HepG2 (cell line): Measurements from ENCODE around the gene TTC32. TPM values are rescaled to one million over a fixed set of nuclear protein-coding genes. Genes with fewer than 3 reads are reported as not detected.

ENCODE experiments used
- ATAC-seq: fragments of 200-7000 bp; cut with Tn5 transposase; 3 replicates; pipeline ENCODE4 v1.9.1; 2020; ENCODE audit warnings: mild to moderate bottlenecking, moderate library complexity
- BruUV-seq: library from RNA; stranded (reverse); fragments of 400-500 nt; replicated peaks from 2 replicates; lab custom pipeline; 2021; lab: Mats Ljungman, UMichigan
- CTCF ChIA-PET: fragments of 300-600 bp; formaldehyde crosslinking; extraction: SDS; loops from one replicate; lab custom pipeline; 2021; ENCODE audit warnings: low total read pairs, inconsistent platforms, low intra/inter-chr PET ratio; lab: Yijun Ruan, JAX
- POLR2A ChIA-PET: fragments of 350-600 bp; sonication (Branson Sonifier 250); formaldehyde crosslinking; loops from one replicate; lab custom pipeline; 2020; ENCODE audit warnings: antibody characterized with exemption, inconsistent platforms; lab: Yijun Ruan, JAX
- DNase-seq: peaks from one replicate; pipeline ENCODE4 v3.0.0-alpha.2; 2015; ENCODE audit warnings: low spot score
- FAIRE-seq: peaks from 3 replicates; lab custom pipeline; 2011; peaks lifted over from hg19 to GRCh38; lab: Jason Lieb, UNC
- H2AFZ ChIP-seq: one replicate; pipeline ENCODE4 v1.6.1; 2011; ENCODE audit warnings: low read length, inconsistent platforms
- H3K27ac ChIP-seq: fragments of 300-600 bp; 3 replicates; pipeline ENCODE4 v1.8.0; 2011; ENCODE audit warnings: mixed run types, mild to moderate bottlenecking, mixed read lengths, low read length, inconsistent platforms; ENCODE audit not compliant: insufficient read depth; ENCODE audit errors: extremely low read length
- H3K27me3 ChIP-seq, 2 experiments: fragments of 200-600 bp in 1 of 2; 2 replicates in 1 of 2; 3 replicates in 1 of 2; pipeline versions ENCODE4 v1.6.0 to v1.8.0; 2011; ENCODE audit warnings: low read length in 2 of 2, mild to moderate bottlenecking in 2 of 2, moderate library complexity in 2 of 2, inconsistent platforms in 1 of 2; ENCODE audit not compliant: insufficient read depth in 2 of 2, control insufficient read depth in 1 of 2
- H3K36me3 ChIP-seq, 2 experiments: fragments of 200-600 bp in 1 of 2; replicated peaks in 1 of 2; 2 replicates in 1 of 2; 3 replicates in 1 of 2; pipeline versions ENCODE4 v1.5.1 to v1.8.0; 2011; ENCODE audit warnings: low read length in 2 of 2, inconsistent platforms in 1 of 2; ENCODE audit not compliant: insufficient read depth in 2 of 2, control insufficient read depth in 1 of 2
- H3K4me1 ChIP-seq: 2 replicates; pipeline ENCODE4 v1.5.1; 2012; ENCODE audit warnings: low read length, inconsistent platforms; ENCODE audit not compliant: insufficient read depth
- H3K4me2 ChIP-seq: 2 replicates; pipeline ENCODE4 v1.6.0; 2011; ENCODE audit warnings: low read depth, low read length, inconsistent platforms
- H3K4me3 ChIP-seq, 3 experiments: fragments of 200-600 bp in 1 of 3; sonication (generic), shearing (Covaris generic) in 1 of 3; replicated peaks in 1 of 3; 2 replicates each; pipeline ENCODE4 v1.5.1; 2011 to 2016; ENCODE audit warnings: low read length in 3 of 3, inconsistent platforms in 2 of 3, low read depth in 2 of 3, mild to moderate bottlenecking in 2 of 3, control low read depth in 1 of 3, mixed read lengths in 1 of 3; ENCODE audit not compliant: insufficient read depth in 1 of 3
- H3K79me2 ChIP-seq: one replicate; pipeline ENCODE4 v1.6.1; 2011; ENCODE audit warnings: low read length, inconsistent platforms; ENCODE audit not compliant: insufficient read depth
- H3K9ac ChIP-seq: 2 replicates; pipeline ENCODE4 v1.6.0; 2011; ENCODE audit warnings: mild to moderate bottlenecking, low read depth, low read length, inconsistent platforms; ENCODE audit not compliant: insufficient read depth
- H3K9me3 ChIP-seq: 2 replicates; pipeline ENCODE4 v1.5.1; 2012; ENCODE audit warnings: mild to moderate bottlenecking, low read length
- H4K20me1 ChIP-seq: 2 replicates; pipeline ENCODE4 v1.6.0; 2011; ENCODE audit warnings: inconsistent platforms, mild to moderate bottlenecking, low read length, moderate library complexity; ENCODE audit not compliant: insufficient read depth
- CC2D1A ChIP-seq: sonication (generic); formaldehyde crosslinking; IDR thresholded peaks from 2 replicates; pipeline ENCODE4 v1.8.1; 2023; ENCODE audit warnings: mild to moderate bottlenecking, missing genetic modification reagents
- FOSL1 ChIP-seq: sonication (generic); formaldehyde crosslinking; IDR thresholded peaks from 2 replicates; pipeline ENCODE4 v1.9.0; 2021; ENCODE audit warnings: missing genetic modification reagents, borderline replicate concordance
- MIER2 ChIP-seq: IDR thresholded peaks from 2 replicates; pipeline ENCODE4 v1.6.1; 2016; ENCODE audit warnings: missing biosample characterization, missing genetic modification reagents
- MYNN ChIP-seq: sonication (generic); formaldehyde crosslinking; IDR thresholded peaks from 2 replicates; pipeline ENCODE4 v1.4.0; 2020; ENCODE audit warnings: mild to moderate bottlenecking, low read depth, missing genetic modification reagents
- NCOA5 ChIP-seq: sonication (generic); formaldehyde crosslinking; IDR thresholded peaks from 2 replicates; pipeline ENCODE4 v1.4.0; 2020; ENCODE audit warnings: missing genetic modification reagents
- SMAD1 ChIP-seq: sonication (generic); formaldehyde crosslinking; IDR thresholded peaks from 2 replicates; pipeline ENCODE4 v1.4.0; 2020; ENCODE audit warnings: missing genetic modification reagents, low read depth, mild to moderate bottlenecking, borderline replicate concordance
- SNRNP70 ChIP-seq: fragments of 200-400 bp; formaldehyde crosslinking; IDR thresholded peaks from 2 replicates; pipeline ENCODE4 v1.6.1; 2017; ENCODE audit warnings: mild to moderate bottlenecking, low read depth, low read length, moderate library complexity
- SP140L ChIP-seq: sonication (generic); formaldehyde crosslinking; IDR thresholded peaks from 2 replicates; pipeline ENCODE4 v1.4.0; 2020; ENCODE audit warnings: missing genetic modification reagents, borderline replicate concordance
- SRF ChIP-seq: IDR thresholded peaks from 2 replicates; pipeline ENCODE4 v1.6.1; 2011; ENCODE audit warnings: mild to moderate bottlenecking, low read depth, low read length, moderate library complexity
- TEAD3 ChIP-seq: optimal IDR thresholded peaks from 2 replicates; pipeline ENCODE3; 2016; ENCODE audit warnings: borderline replicate concordance
- YEATS2 ChIP-seq: sonication (generic); formaldehyde crosslinking; IDR thresholded peaks from 2 replicates; pipeline ENCODE4 v1.4.0; 2020; ENCODE audit warnings: missing genetic modification reagents, borderline replicate concordance
- ZMYM3 ChIP-seq: sonication (generic); formaldehyde crosslinking; IDR thresholded peaks from 2 replicates; pipeline ENCODE4 v1.5.1; 2020; ENCODE audit warnings: mild to moderate bottlenecking, missing genetic modification reagents
- ZNF101 ChIP-seq: sonication (generic); formaldehyde crosslinking; IDR thresholded peaks from 2 replicates; pipeline ENCODE4 v1.4.0; 2020; ENCODE audit warnings: mild to moderate bottlenecking, low read depth, missing genetic modification reagents, borderline replicate concordance
- ZNF432 ChIP-seq: sonication (generic); formaldehyde crosslinking; IDR thresholded peaks from 2 replicates; pipeline ENCODE4 v1.5.0; 2020; ENCODE audit warnings: missing genetic modification reagents, mild to moderate bottlenecking, borderline replicate concordance
- ZNF777 ChIP-seq: sonication (generic); formaldehyde crosslinking; IDR thresholded peaks from 2 replicates; pipeline ENCODE4 v1.4.0; 2020; ENCODE audit warnings: missing genetic modification reagents
- ZSCAN25 ChIP-seq: sonication (generic); formaldehyde crosslinking; IDR thresholded peaks from 2 replicates; pipeline ENCODE4 v1.8.0; 2022; ENCODE audit warnings: mild to moderate bottlenecking, missing genetic modification reagents
- WGBS: methylation state at CpG from one replicate; pipeline ENCODE4 v1.1.6; 2017; ENCODE audit warnings: low lambda C conversion rate; 5-methylcytosine and 5-hydroxymethylcytosine counted together
- in situ Hi-C: cut with HindIII; loops from 2 replicates; pipeline ENCODE4 v1.10.0; 2017; ENCODE audit warnings: low pct_unique_long_range_greater_than_20kb; ENCODE audit not compliant: extremely low pct_ligation_motif_present
- intact Hi-C: fragments of 100-400 bp; cut with micrococcal nuclease; formaldehyde crosslinking; loops from one replicate; pipeline ENCODE4 v1.10.0; 2022; ENCODE audit not compliant: unreplicated experiment
- polyA plus RNA-seq, 8 experiments: library from polyadenylated mRNA; depleted of rRNA in 3 of 8; stranded (reverse) in 7 of 8; unstranded in 1 of 8; fragments of >200 nt; fragmentation: Illumina TruSeq in 4 of 8; extraction: Trizol in 4 of 8; gene quantifications; 2 replicates each; pipeline versions ENCODE4 v1.2.1 to v1.2.3, GENCODE V29; 2011 to 2016; ENCODE audit warnings: low read depth in 4 of 8, missing spikeins in 1 of 8, mixed read lengths in 1 of 8; ENCODE audit not compliant: insufficient read depth in 1 of 8
- total RNA-seq, 5 experiments: library from RNA; depleted of rRNA; stranded (reverse); fragments of >200 nt; fragmentation: Illumina TruSeq; extraction: Trizol; gene quantifications; 2 replicates each; pipeline ENCODE4 v1.2.3, GENCODE V29; 2016; ENCODE audit warnings: low read depth in 1 of 5
- TF ChIP-seq, protein P1 (sequence below): sonication (generic); formaldehyde crosslinking; IDR thresholded peaks from 2 replicates; pipeline ENCODE4 v1.5.0; 2020; ENCODE audit warnings: missing genetic modification reagents
- TF ChIP-seq, protein P2 (sequence below): sonication (generic); formaldehyde crosslinking; IDR thresholded peaks from 2 replicates; pipeline ENCODE4 v1.5.0; 2020; ENCODE audit warnings: mild to moderate bottlenecking, missing genetic modification reagents, borderline replicate concordance

Gene TTC32
- total and polyA plus RNA-seq, 2 of the 13 experiments (the other 11 are each of a cell fraction or from before 2014, with no cell fraction given): 21.6 to 38.3 TPM

DNA sequence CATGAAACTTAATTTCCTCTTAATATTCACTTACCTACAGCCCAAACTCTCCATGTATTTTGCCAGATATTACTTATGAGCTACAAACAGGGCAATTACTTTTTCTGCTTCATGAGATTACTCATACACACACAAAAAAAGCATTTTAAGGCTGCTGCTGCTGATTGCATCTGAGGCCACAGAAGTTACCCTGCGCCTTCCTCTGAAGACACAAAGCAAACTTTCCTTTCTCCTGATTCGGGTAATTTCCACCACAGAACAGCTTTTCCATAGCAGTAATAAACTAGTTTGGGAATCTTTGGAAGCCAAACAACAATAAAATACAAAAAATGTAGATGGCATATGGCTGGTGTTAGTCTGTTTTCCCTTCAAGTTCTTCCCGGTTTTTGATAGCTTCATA, 6.2 kb downstream of the TTC32 start:
- no peak overlapping the region; a peak in 1 of 6 replicates for H3K4me3 ChIP-seq
- WGBS: 82% methylated on average over 3 of the region's 3 CpGs
- no peak for ATAC-seq
- in situ Hi-C loops: no loop called here
- H2AFZ ChIP-seq: no peak overlapping the region
- TF ChIP-seq ZSCAN25 (CRISPR knock-in tag): no peak
- TF ChIP-seq SMAD1 (CRISPR knock-in tag): no peak
- TF ChIP-seq TEAD3 (CRISPR knock-in tag): no peak
- no peak for TF ChIP-seq SNRNP70
- no peak for TF ChIP-seq MYNN (CRISPR knock-in tag)
- TF ChIP-seq SRF: no peak
- no peak for TF ChIP-seq ZNF432 (CRISPR knock-in tag)
- TF ChIP-seq FOSL1: no peak
- TF ChIP-seq, protein P1, sequence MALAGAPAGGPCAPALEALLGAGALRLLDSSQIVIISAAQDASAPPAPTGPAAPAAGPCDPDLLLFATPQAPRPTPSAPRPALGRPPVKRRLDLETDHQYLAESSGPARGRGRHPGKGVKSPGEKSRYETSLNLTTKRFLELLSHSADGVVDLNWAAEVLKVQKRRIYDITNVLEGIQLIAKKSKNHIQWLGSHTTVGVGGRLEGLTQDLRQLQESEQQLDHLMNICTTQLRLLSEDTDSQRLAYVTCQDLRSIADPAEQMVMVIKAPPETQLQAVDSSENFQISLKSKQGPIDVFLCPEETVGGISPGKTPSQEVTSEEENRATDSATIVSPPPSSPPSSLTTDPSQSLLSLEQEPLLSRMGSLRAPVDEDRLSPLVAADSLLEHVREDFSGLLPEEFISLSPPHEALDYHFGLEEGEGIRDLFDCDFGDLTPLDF (CRISPR knock-in tag): no peak
- no peak for TF ChIP-seq NCOA5
- TF ChIP-seq, protein P2, sequence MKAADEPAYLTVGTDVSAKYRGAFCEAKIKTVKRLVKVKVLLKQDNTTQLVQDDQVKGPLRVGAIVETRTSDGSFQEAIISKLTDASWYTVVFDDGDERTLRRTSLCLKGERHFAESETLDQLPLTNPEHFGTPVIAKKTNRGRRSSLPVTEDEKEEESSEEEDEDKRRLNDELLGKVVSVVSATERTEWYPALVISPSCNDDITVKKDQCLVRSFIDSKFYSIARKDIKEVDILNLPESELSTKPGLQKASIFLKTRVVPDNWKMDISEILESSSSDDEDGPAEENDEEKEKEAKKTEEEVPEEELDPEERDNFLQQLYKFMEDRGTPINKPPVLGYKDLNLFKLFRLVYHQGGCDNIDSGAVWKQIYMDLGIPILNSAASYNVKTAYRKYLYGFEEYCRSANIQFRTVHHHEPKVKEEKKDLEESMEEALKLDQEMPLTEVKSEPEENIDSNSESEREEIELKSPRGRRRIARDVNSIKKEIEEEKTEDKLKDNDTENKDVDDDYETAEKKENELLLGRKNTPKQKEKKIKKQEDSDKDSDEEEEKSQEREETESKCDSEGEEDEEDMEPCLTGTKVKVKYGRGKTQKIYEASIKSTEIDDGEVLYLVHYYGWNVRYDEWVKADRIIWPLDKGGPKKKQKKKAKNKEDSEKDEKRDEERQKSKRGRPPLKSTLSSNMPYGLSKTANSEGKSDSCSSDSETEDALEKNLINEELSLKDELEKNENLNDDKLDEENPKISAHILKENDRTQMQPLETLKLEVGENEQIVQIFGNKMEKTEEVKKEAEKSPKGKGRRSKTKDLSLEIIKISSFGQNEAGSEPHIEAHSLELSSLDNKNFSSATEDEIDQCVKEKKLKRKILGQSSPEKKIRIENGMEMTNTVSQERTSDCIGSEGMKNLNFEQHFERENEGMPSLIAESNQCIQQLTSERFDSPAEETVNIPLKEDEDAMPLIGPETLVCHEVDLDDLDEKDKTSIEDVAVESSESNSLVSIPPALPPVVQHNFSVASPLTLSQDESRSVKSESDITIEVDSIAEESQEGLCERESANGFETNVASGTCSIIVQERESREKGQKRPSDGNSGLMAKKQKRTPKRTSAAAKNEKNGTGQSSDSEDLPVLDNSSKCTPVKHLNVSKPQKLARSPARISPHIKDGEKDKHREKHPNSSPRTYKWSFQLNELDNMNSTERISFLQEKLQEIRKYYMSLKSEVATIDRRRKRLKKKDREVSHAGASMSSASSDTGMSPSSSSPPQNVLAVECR (CRISPR knock-in tag): no peak
- no peak for TF ChIP-seq MIER2 (CRISPR knock-in tag)
- no peak for TF ChIP-seq SP140L (CRISPR knock-in tag)
- TF ChIP-seq ZNF101 (CRISPR knock-in tag): no peak
- TF ChIP-seq ZMYM3 (CRISPR knock-in tag): no peak
- TF ChIP-seq ZNF777 (CRISPR knock-in tag): no peak
- TF ChIP-seq CC2D1A (CRISPR knock-in tag): no peak
- TF ChIP-seq YEATS2: no peak
- TF ChIP-seq, all 625 proteins: peak for 0
- Histone ChIP-seq H3K36me3 (0 out of 5 replicates have a peak, but pooled peaks cover 0 to 3% of the 10 kb centered on the region in 2 experiments), H3K27ac (peak overlapping the region; percentile 10), H3K27me3 (no peaks in the 10 kb centered on the region), H3K4me1 (peaks cover 66% of the 10 kb centered on the region), H3K9me3 (no peaks in the 10 kb centered on the region), H4K20me1 (peaks cover 15% of the 10 kb centered on the region; the same call in 1 of the 2 replicates), H3K79me2 (peaks cover 50% of the 10 kb centered on the region), H3K4me2 (peak overlapping the region; percentile 31), H3K9ac (peak overlapping the region; percentile 42; the same call in 1 of the 2 replicates)
- intact Hi-C loops: no loop called here
- CTCF ChIA-PET: no interaction called here
- FAIRE-seq (no peak), DNase-seq (no peak)
- POLR2A ChIA-PET: no interaction called here
- BruUV-seq: no TSS peak
